GM23338 (cell line): ENCODE measurements around the gene MAP7D1. TPM values are rescaled to one million over a fixed set of nuclear protein-coding genes. Genes with fewer than 3 reads are reported as not detected.

Experiments
- ATAC-seq: fragments of 200-7000 bp; cut with Tn5 transposase; 3 replicates; pipeline ENCODE4 v1.9.1; 2020
- DNase-seq: peaks from one replicate; pipeline ENCODE4 v3.0.0-alpha.2; 2015; ENCODE audit warnings: low spot score
- H2AFZ ChIP-seq: fragments of 200-600 bp; sonication (generic); 2 replicates; pipeline ENCODE4 v1.8.0; 2016; ENCODE audit warnings: antibody characterized with exemption, mild to moderate bottlenecking, moderate library complexity
- H3F3A ChIP-seq: fragments of 200-600 bp; sonication (generic); replicated peaks from 2 replicates; pipeline ENCODE4 v1.8.0; 2017; ENCODE audit warnings: antibody characterized with exemption, mixed run types, low read depth
- H3K27ac ChIP-seq: fragments of 200-600 bp; sonication (generic); 2 replicates; pipeline ENCODE4 v1.6.1; 2016; ENCODE audit warnings: low read depth
- H3K27me3 ChIP-seq: fragments of 200-600 bp; sonication (generic); 2 replicates; pipeline ENCODE4 v1.8.0; 2016; ENCODE audit warnings: mild to moderate bottlenecking, mixed run types, moderate library complexity; ENCODE audit not compliant: insufficient read depth
- H3K36me3 ChIP-seq: fragments of 200-600 bp; sonication (generic); 2 replicates; pipeline ENCODE4 v1.8.0; 2016; ENCODE audit warnings: mild to moderate bottlenecking; ENCODE audit not compliant: insufficient read depth
- H3K4me1 ChIP-seq: fragments of 200-600 bp; sonication (generic); 2 replicates; pipeline ENCODE4 v1.8.0; 2016; ENCODE audit warnings: mild to moderate bottlenecking, moderate library complexity; ENCODE audit not compliant: insufficient read depth
- H3K4me2 ChIP-seq: fragments of 200-600 bp; sonication (generic); 2 replicates; pipeline ENCODE4 v1.7.1; 2017; ENCODE audit warnings: mixed run types
- H3K4me3 ChIP-seq: fragments of 200-600 bp; sonication (generic); 2 replicates; pipeline ENCODE4 v1.6.1; 2016; ENCODE audit warnings: mixed run types
- H3K79me2 ChIP-seq: fragments of 200-600 bp; sonication (generic); replicated peaks from 2 replicates; pipeline ENCODE4 v1.8.0; 2017; ENCODE audit warnings: mild to moderate bottlenecking; ENCODE audit not compliant: insufficient read depth
- H3K9me2 ChIP-seq: fragments of 200-600 bp; sonication (generic); 2 replicates; pipeline ENCODE4 v1.8.0; 2017; ENCODE audit not compliant: insufficient read depth
- H4K20me1 ChIP-seq: fragments of 200-600 bp; sonication (generic); replicated peaks from 2 replicates; pipeline ENCODE4 v1.8.0; 2017; ENCODE audit warnings: mild to moderate bottlenecking; ENCODE audit not compliant: insufficient read depth
- H3K27ac Mint-ChIP-seq: 2 replicates; pipeline ENCODE4 v1.8.0; 2020; ENCODE audit warnings: inconsistent platforms, mild to moderate bottlenecking, moderate library complexity, mixed read lengths
- H3K27me3 Mint-ChIP-seq: 3 replicates; pipeline ENCODE4 v1.8.0; 2022; ENCODE audit warnings: low read depth, mild to moderate bottlenecking, moderate library complexity, mixed read lengths, inconsistent platforms; ENCODE audit not compliant: insufficient read depth, poor library complexity
- H3K36me3 Mint-ChIP-seq: 3 replicates; pipeline ENCODE4 v1.8.0; 2021; ENCODE audit warnings: low read depth, mild to moderate bottlenecking, inconsistent platforms, moderate library complexity, mixed read lengths
- H3K4me1 Mint-ChIP-seq: 3 replicates; pipeline ENCODE4 v1.8.0; 2020; ENCODE audit warnings: mild to moderate bottlenecking, inconsistent platforms, mixed read lengths
- H3K4me3 Mint-ChIP-seq: 3 replicates; pipeline ENCODE4 v1.8.0; 2021; ENCODE audit warnings: moderate library complexity, mild to moderate bottlenecking, inconsistent platforms, mixed read lengths
- H3K9me3 Mint-ChIP-seq: 3 replicates; pipeline ENCODE4 v1.8.0; 2020; ENCODE audit warnings: moderate library complexity, mild to moderate bottlenecking, inconsistent platforms, mixed read lengths
- CREB1 ChIP-seq: fragments of 250-450 bp; sonication (Bioruptor Pico); IDR thresholded peaks from 2 replicates; pipeline ENCODE4 v1.5.0; 2020; ENCODE audit warnings: low read depth, mild to moderate bottlenecking, moderate library complexity
- EZH2phosphoT487 ChIP-seq: fragments of 200-600 bp; sonication (generic); IDR thresholded peaks from one replicate; pipeline ENCODE4 v1.8.1; 2018; ENCODE audit warnings: antibody characterized with exemption; ENCODE audit not compliant: unreplicated experiment
- NANOG ChIP-seq: IDR thresholded peaks from 2 replicates; pipeline ENCODE4 v1.6.1; 2016; ENCODE audit warnings: antibody characterized with exemption, borderline replicate concordance
- POLR2AphosphoS5 ChIP-seq: IDR thresholded peaks from 2 replicates; pipeline ENCODE4 v1.6.1; 2016; ENCODE audit warnings: antibody characterized with exemption, low read depth
- ZNF114 ChIP-seq: fragments of 250-450 bp; sonication (Bioruptor Pico); IDR thresholded peaks from 2 replicates; pipeline ENCODE4 v1.5.0; 2020; ENCODE audit warnings: mild to moderate bottlenecking, moderate library complexity
- ZNF331 ChIP-seq: fragments of 250-450 bp; sonication (Bioruptor Pico); IDR thresholded peaks from 2 replicates; pipeline ENCODE4 v1.5.0; 2020; ENCODE audit warnings: low read depth, mild to moderate bottlenecking, moderate library complexity
- polyA plus RNA-seq: library from polyadenylated mRNA; unstranded; fragments of >200 nt; fragmentation: Nextera tagmentation; extraction: Ambion mirVana; gene quantifications from 2 replicates; pipeline ENCODE4 v1.2.1, GENCODE V29; 2016
- total RNA-seq: library from RNA; depleted of rRNA; stranded (reverse); fragments of >200 nt; shearing (Covaris generic); gene quantifications from 2 replicates; pipeline ENCODE4 v1.2.3, GENCODE V29; 2014
- TF ChIP-seq, protein P1 (sequence below): IDR thresholded peaks from one replicate; pipeline ENCODE4 v1.6.1; 2018; ENCODE audit warnings: antibody characterized with exemption; ENCODE audit not compliant: unreplicated experiment
- TF ChIP-seq, protein P2 (sequence below), 2 experiments: fragments of 200-600 bp in 1 of 2; sonication (generic) in 1 of 2; conservative IDR thresholded peaks; 2 replicates each; pipeline versions ENCODE4 v1.5.1 to v1.6.1; 2016 to 2017; ENCODE audit warnings: antibody characterized with exemption in 2 of 2, low read depth in 2 of 2, mild to moderate bottlenecking in 2 of 2, moderate library complexity in 1 of 2
- TF ChIP-seq, protein P3 (sequence below): fragments of 250-450 bp; sonication (Bioruptor Pico); IDR thresholded peaks from 2 replicates; pipeline ENCODE4 v1.5.0; 2020; ENCODE audit warnings: mild to moderate bottlenecking, moderate library complexity

MAP7D1 gene
- total and polyA plus RNA-seq, 2 experiments from 2014 or later: 13.8 to 59.8 TPM

DNA sequence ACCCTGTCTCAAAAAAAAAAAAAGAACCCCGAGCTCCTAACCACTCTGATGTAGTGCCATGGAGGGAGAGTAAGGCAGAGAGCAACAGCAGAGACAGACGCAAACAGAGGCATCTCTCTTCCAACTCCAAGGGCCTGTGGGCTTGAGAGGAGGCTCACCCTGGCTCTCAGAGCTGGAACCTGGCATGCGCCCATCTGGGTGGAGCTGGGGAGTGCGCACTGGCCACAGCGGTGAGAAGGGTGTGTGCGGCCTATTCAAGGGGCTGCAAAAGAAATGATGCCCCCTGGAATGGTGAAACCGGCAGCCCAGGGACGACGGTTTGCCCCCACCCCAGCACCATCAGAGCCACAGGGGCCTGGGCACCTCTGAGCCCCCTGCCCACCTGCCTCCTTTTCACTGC is 48.6 kb upstream of the MAP7D1 start (continued):
- TF ChIP-seq, protein P1, sequence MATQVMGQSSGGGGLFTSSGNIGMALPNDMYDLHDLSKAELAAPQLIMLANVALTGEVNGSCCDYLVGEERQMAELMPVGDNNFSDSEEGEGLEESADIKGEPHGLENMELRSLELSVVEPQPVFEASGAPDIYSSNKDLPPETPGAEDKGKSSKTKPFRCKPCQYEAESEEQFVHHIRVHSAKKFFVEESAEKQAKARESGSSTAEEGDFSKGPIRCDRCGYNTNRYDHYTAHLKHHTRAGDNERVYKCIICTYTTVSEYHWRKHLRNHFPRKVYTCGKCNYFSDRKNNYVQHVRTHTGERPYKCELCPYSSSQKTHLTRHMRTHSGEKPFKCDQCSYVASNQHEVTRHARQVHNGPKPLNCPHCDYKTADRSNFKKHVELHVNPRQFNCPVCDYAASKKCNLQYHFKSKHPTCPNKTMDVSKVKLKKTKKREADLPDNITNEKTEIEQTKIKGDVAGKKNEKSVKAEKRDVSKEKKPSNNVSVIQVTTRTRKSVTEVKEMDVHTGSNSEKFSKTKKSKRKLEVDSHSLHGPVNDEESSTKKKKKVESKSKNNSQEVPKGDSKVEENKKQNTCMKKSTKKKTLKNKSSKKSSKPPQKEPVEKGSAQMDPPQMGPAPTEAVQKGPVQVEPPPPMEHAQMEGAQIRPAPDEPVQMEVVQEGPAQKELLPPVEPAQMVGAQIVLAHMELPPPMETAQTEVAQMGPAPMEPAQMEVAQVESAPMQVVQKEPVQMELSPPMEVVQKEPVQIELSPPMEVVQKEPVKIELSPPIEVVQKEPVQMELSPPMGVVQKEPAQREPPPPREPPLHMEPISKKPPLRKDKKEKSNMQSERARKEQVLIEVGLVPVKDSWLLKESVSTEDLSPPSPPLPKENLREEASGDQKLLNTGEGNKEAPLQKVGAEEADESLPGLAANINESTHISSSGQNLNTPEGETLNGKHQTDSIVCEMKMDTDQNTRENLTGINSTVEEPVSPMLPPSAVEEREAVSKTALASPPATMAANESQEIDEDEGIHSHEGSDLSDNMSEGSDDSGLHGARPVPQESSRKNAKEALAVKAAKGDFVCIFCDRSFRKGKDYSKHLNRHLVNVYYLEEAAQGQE: no peak
- no peak for TF ChIP-seq NANOG
- TF ChIP-seq, protein P2, sequence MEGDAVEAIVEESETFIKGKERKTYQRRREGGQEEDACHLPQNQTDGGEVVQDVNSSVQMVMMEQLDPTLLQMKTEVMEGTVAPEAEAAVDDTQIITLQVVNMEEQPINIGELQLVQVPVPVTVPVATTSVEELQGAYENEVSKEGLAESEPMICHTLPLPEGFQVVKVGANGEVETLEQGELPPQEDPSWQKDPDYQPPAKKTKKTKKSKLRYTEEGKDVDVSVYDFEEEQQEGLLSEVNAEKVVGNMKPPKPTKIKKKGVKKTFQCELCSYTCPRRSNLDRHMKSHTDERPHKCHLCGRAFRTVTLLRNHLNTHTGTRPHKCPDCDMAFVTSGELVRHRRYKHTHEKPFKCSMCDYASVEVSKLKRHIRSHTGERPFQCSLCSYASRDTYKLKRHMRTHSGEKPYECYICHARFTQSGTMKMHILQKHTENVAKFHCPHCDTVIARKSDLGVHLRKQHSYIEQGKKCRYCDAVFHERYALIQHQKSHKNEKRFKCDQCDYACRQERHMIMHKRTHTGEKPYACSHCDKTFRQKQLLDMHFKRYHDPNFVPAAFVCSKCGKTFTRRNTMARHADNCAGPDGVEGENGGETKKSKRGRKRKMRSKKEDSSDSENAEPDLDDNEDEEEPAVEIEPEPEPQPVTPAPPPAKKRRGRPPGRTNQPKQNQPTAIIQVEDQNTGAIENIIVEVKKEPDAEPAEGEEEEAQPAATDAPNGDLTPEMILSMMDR (conservative IDR thresholded peaks at IDR 0.05; ENCODE audit: low read depth in 2 of 2): no peak

DNA sequence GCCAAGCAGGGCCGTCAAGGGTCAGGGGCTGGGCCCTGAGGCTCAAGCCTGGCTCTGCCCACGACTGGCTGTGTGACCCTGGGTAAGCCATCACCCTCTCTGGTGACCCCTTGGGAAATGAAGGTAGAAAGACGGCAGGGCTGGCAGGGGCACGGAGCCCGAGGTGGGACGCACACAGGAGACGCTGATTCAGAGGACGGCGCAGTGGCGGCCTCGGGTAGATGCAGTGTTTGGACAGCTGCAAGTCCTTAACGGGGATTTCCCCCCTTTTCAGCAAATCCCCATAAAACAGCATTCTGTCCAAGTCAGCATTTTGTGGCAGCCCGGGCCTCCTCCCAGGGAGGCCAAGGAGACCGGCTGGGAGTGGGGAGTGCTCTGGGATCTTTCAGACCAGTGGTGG is 47.6 kb upstream of the MAP7D1 start:
- Histone ChIP-seq H3K36me3 (no peaks in the 10 kb centered on the region), H3F3A (no peaks in the 10 kb centered on the region), H3K9me2 (no peaks in the 10 kb centered on the region), H3K79me2 (no peaks in the 10 kb centered on the region), H3K27ac (no peak overlapping the region), H3K4me2 (no peak overlapping the region), H3K4me3 (no peak overlapping the region), H4K20me1 (no peaks in the 10 kb centered on the region), H3K27me3 (no peaks in the 10 kb centered on the region), H3K4me1 (no peaks in the 10 kb centered on the region), H2AFZ (no peak overlapping the region)
- H3K36me3 Mint-ChIP-seq: no peaks in the 10 kb centered on the region; the same call in 2 of the 3 replicates
- DNase-seq (no peak), ATAC-seq (no peak)
- H3K9me3 Mint-ChIP-seq: no peaks in the 10 kb centered on the region
- no peaks in the 10 kb centered on the region; the same call in 2 of the 3 replicates for H3K4me1 Mint-ChIP-seq
- no peak overlapping the region for H3K27ac Mint-ChIP-seq
- H3K4me3 Mint-ChIP-seq: no peak overlapping the region
- peaks cover 7% of the 10 kb centered on the region for H3K27me3 Mint-ChIP-seq
- TF ChIP-seq POLR2AphosphoS5 (no peak), NANOG (no peak), EZH2phosphoT487 (no peak), CREB1 (CRISPR knock-in tag) (no peak), ZNF114 (CRISPR knock-in tag) (no peak), ZNF331 (CRISPR knock-in tag) (no peak)
- TF ChIP-seq, protein P3, sequence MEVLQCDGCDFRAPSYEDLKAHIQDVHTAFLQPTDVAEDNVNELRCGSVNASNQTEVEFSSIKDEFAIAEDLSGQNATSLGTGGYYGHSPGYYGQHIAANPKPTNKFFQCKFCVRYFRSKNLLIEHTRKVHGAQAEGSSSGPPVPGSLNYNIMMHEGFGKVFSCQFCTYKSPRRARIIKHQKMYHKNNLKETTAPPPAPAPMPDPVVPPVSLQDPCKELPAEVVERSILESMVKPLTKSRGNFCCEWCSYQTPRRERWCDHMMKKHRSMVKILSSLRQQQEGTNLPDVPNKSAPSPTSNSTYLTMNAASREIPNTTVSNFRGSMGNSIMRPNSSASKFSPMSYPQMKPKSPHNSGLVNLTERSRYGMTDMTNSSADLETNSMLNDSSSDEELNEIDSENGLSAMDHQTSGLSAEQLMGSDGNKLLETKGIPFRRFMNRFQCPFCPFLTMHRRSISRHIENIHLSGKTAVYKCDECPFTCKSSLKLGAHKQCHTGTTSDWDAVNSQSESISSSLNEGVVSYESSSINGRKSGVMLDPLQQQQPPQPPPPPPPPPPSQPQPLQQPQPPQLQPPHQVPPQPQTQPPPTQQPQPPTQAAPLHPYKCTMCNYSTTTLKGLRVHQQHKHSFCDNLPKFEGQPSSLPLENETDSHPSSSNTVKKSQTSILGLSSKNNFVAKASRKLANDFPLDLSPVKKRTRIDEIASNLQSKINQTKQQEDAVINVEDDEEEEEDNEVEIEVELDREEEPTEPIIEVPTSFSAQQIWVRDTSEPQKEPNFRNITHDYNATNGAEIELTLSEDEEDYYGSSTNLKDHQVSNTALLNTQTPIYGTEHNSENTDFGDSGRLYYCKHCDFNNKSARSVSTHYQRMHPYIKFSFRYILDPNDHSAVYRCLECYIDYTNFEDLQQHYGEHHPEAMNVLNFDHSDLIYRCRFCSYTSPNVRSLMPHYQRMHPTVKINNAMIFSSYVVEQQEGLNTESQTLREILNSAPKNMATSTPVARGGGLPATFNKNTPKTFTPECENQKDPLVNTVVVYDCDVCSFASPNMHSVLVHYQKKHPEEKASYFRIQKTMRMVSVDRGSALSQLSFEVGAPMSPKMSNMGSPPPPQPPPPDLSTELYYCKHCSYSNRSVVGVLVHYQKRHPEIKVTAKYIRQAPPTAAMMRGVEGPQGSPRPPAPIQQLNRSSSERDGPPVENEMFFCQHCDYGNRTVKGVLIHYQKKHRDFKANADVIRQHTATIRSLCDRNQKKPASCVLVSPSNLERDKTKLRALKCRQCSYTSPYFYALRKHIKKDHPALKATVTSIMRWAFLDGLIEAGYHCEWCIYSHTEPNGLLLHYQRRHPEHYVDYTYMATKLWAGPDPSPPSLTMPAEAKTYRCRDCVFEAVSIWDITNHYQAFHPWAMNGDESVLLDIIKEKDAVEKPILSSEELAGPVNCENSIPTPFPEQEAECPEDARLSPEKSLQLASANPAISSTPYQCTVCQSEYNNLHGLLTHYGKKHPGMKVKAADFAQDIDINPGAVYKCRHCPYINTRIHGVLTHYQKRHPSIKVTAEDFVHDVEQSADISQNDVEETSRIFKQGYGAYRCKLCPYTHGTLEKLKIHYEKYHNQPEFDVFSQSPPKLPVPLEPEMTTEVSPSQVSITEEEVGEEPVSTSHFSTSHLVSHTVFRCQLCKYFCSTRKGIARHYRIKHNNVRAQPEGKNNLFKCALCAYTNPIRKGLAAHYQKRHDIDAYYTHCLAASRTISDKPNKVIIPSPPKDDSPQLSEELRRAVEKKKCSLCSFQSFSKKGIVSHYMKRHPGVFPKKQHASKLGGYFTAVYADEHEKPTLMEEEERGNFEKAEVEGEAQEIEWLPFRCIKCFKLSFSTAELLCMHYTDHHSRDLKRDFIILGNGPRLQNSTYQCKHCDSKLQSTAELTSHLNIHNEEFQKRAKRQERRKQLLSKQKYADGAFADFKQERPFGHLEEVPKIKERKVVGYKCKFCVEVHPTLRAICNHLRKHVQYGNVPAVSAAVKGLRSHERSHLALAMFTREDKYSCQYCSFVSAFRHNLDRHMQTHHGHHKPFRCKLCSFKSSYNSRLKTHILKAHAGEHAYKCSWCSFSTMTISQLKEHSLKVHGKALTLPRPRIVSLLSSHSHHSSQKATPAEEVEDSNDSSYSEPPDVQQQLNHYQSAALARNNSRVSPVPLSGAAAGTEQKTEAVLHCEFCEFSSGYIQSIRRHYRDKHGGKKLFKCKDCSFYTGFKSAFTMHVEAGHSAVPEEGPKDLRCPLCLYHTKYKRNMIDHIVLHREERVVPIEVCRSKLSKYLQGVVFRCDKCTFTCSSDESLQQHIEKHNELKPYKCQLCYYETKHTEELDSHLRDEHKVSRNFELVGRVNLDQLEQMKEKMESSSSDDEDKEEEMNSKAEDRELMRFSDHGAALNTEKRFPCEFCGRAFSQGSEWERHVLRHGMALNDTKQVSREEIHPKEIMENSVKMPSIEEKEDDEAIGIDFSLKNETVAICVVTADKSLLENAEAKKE: no peak
- TF ChIP-seq, protein P1: no peak
